SK-N-SH (cell line): ENCODE data around the gene CEP131.

Experiments used
- CTCF ChIP-seq: fragments of 200-600 bp; sonication (generic); IDR thresholded peaks from 2 replicates; pipeline ENCODE4 v1.6.1; 2017; ENCODE audit warnings: antibody characterized with exemption, mild to moderate bottlenecking, moderate library complexity
- PBX3 ChIP-seq: IDR thresholded peaks from 2 replicates; pipeline ENCODE4; 2012
- POLR2AphosphoS5 ChIP-seq: IDR thresholded peaks from 2 replicates; pipeline ENCODE4 v1.6.1; 2012; ENCODE audit warnings: low read depth, low read length
- TEAD4 ChIP-seq: IDR thresholded peaks from 2 replicates; pipeline ENCODE4 v1.4.0; 2012; ENCODE audit warnings: mild to moderate bottlenecking, borderline replicate concordance; ENCODE audit not compliant: insufficient read depth

GRCh38 chr17:81267390-81268067, 44.8 kb upstream of the CEP131 start:
- no peak for TF ChIP-seq TEAD4
- no peak for TF ChIP-seq POLR2AphosphoS5
- no peak for TF ChIP-seq CTCF
- no peak for TF ChIP-seq PBX3
